ENCODE data around the gene SHANK2.

GRCh38 chr11:71298761-71299181 is 46.4 kb upstream of the SHANK2 start:
- TF ChIP-seq, protein P1, sequence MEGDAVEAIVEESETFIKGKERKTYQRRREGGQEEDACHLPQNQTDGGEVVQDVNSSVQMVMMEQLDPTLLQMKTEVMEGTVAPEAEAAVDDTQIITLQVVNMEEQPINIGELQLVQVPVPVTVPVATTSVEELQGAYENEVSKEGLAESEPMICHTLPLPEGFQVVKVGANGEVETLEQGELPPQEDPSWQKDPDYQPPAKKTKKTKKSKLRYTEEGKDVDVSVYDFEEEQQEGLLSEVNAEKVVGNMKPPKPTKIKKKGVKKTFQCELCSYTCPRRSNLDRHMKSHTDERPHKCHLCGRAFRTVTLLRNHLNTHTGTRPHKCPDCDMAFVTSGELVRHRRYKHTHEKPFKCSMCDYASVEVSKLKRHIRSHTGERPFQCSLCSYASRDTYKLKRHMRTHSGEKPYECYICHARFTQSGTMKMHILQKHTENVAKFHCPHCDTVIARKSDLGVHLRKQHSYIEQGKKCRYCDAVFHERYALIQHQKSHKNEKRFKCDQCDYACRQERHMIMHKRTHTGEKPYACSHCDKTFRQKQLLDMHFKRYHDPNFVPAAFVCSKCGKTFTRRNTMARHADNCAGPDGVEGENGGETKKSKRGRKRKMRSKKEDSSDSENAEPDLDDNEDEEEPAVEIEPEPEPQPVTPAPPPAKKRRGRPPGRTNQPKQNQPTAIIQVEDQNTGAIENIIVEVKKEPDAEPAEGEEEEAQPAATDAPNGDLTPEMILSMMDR (IDR thresholded peaks at IDR 0.05) = no peak
- no peak for TF ChIP-seq POLR2AphosphoS5 (IDR thresholded peaks at IDR 0.05)
- no peak for TF ChIP-seq POLR2A (IDR thresholded peaks at IDR 0.05; ENCODE audit: low read depth)
